ENCODE measurements around the gene SH3PXD2A.
A peak's percentile ranks its signal among the peaks of the same experiment; 100 is the strongest.

The SH3PXD2A gene

DNA sequence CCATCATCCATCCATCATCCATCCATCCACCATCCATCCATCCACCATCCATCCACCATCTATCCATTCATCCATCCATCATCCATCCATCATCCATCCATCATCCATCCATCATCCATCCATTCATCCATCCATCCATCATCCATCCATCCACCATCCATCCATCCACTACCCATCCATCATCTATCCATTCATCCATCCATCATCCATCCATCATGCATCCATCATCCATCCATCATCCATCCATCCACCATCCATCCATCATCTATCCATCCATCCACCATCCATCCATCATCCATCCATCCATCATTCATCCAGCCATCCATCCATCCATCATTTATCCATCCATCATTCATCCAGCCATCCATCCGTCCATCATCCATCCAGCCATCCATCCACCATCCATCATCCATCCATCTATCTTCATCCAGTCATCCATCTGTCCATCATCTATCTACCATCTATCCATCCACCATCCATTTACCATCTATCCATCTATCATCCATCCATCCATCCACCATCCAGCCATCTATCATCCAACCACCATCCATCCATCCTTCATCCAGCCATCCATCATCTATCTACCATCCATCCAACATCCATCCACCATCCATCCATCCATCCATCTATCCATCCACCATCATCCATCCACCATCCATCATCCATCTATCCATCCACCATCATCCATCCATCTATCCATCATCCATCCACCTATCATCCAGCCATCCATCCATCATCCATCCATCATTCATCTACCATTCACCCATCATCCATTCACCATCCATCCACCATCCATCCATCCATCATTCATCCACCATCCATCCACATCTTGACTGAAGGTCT is 153.8 kb downstream of the SH3PXD2A start:
- DNase-seq, result no peak

DNA sequence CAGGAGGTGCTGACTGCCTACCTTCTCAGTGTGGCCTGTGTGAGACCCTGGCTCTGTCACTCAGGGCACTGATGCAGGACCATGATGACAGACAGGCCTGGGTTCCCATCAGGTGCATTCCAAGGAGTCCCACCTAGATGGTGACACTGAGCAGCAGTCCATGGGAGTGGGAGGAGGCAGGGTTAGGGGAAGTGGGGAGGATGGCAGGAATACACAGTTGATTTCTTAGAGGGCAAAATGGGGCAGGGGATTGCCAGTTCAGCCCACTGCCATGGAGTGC is 155.0 kb downstream of the SH3PXD2A start:
- DNase-seq, result no peak

DNA sequence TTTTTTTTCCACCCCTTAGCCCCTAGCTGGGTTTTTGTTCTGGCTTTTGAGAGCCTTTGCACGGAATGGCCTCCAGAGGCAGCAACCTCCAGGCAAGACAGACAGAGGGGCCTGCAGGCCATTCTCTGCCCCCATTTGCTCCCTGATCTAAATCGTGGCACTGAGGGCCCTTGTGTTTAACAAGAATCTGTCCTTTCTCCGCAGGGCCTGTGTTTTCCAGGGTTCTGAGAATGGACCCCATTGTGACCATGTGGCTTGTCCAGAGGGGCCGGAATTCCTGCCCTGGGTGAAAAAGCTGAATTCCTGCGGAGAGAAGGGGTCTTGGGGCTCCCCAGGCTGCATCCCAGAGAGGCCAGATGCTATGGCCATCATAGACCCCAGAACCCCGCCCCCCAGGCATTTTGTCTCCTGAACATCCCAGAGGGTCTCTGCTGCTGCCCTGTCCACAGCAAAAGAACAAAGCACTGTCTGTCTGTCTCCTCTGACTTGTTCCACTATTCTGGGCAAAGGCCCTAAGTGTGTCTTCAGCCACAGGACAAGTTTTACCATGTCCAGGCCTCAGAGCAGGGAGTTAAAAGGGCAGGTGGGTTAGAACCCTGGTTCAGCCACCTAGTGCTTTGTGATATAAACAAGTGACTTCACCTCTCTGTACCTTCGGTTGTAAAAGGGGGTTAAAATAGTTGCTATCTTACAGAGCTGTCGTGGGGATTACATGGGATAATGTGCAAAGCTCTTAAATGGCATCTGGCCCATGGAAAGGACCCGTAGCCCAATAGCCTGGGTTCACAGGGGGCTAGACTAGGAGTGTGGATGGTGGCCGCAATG is 155.6 kb downstream of the SH3PXD2A start:
- no peak for DNase-seq

DNA sequence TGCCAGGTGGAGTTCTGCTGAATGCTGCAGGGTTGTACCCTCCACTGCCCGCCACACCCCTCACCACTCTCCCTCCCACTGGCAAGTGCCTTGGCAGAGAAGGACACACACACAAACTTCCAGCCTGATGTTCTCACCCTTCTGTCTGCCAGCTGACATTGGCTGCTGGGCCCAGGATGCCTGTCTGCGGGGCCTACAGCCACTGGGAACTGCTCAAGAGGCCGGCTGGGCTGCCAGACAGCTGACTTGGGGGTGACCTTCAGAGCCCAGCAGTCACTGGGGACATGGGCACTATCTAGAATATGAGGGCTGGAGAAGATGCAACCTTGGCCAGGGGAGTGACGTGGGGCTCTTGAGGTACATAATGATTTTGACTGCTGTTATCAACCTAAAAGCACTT is 157.1 kb downstream of the SH3PXD2A start:
- no peak for DNase-seq

DNA sequence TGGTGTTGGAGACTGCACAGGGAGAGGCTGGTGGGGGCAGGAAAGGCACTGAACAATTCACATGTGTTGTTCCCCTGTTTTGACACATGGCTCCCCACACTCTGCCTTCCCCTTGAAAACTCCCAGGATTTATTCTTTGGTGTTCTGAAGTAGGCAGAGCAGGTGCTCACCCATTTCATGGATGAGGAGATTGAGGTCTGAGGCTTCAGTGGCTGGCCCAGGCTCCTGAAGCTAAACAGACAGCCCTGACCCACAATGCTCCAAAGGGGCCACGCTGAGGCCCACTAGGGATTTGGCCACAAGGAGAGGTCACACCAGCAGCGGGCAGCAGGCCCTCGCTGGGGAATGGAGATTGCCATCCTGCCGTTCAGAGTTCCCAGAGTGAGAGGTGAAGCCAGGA is 157.6 kb downstream of the SH3PXD2A start:
- DNase-seq, result no peak

DNA sequence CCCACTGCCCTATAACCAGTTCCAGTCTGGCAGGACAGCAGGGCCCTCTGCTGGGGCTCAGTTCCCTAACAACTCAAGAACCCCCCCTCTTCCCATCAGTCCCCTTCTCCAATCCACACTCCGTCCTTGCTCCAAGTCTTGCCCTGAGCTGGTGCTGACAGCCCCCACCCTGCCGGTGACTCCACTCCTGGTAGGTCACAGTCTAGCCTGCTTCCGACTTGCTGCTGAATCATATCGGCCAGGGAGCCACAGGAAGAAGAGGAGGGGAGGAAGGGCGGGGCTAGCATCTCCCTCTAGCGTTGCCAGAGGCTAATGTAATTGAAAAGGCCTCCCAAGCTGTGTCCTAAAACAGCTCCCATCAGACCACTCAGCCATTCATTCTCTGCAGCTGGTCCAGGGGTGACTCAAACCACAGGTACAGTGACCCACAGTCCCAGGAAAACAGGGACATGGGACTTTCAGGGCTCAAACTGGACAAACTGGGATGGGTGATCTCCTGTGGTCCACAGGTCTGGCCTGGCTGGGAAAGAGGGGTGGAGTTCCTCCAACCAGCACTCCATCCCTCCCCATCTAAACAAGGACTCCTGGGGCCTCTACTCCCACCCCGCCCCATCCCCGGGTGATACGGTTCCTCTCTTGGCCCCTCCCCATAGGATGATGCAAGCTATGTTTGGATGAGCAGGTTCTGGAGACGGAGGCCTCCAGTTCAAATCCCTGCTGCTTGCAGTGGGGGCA is 158.8 kb downstream of the SH3PXD2A start:
- DNase-seq, result peak; percentile 27 to 58 (median 36)

DNA sequence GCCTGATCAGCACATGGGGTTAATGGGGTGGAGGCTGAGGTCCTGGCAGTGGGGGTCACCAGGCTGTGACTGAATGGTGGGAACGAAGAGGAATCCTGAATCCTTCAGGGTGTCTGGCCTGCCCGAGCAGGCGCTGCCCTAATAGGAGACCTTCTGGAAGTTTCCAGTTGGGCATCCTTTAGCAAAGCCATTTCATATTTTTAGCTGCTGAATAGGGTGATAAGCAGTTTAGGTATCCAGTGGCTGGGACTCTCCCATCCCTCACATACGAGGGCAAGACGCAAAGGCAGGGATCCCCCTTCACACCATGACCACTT is 159.3 kb downstream of the SH3PXD2A start:
- DNase-seq, result no peak

DNA sequence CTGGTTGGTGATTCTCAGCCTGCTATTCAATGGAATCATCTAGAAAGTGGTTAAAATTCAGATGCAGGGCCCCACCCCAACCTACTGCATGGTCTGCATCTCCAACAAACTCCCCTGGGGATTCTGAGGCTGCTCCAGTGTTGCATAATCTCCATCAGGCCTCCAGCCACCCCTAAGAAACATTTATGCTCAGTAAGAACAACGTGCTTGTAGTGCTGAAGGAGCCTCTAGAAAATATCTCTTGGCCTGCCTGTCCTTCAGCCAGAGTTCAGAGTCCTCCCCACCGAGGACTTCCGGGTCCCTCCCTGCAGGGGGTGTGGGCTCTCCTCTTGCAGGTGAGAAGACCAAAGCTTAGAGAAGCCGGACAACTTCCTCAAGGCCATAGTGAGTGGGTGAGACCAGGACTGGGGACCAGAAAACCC is 159.8 kb downstream of the SH3PXD2A start:
- no peak for DNase-seq

DNA sequence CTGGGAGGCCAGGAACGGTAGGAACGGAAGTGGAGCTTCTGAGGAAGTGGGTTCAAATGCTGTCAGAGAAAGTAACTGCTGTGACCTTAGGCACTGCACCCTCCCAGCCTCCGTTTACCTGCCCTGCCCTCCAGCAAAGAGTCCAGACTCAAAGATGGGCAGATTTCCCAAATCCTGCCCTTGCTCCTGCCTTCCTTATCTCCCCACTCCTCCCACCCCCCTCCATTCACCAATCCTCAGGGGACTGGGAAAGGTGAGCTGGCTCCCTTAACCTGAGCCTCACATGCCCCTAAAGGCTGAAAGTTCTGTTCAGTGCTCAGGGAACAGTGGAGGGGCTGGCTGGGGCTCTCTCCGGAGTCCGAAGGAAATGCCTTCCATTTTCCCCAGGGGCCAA is 161.6 kb downstream of the SH3PXD2A start:
- DNase-seq, result no peak

DNA sequence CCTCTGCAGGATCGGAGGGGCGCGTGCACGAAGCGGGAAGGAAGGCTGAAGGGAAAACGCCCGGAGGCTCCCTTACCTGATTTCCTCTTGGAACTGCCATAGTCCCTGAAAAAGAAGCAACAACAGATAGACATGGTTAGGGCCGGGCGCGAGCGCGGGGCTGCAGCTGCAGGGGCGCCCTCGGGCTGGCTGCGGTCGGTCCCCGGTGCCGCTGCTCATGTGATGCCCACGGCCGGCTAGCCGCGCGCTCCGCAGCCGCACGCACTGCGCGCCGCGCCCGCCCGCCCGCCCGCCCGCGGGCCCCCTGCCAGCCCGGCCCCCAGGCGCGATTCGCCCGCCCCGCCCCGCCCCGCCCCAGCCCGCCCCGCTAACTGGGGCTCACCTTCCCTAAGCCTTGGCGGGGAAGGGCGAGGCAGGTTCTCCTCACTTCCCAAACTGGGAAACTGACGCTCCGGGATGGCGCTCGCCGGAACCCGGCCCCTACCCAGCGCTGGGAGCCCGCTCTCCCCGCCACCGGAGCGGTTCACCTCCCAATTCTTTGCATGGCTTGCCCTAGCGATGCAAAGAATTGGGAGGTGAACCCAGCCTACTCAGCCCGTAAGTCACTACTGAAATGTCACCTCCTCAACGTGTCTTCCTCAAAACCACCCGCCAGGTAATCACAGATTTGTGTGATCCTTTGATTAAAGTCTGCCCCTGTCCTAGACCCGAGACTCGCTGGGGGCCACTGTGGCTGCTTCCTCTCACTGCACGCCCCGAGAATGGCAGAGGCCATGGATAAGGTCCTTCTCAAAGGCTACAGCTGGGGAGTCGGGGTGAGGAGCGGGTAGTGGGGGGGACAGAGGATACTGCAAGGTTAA is 162.2 kb downstream of the SH3PXD2A start:
- peak in 2 of 4 experiments; percentile 9 to 23 for DNase-seq

DNA sequence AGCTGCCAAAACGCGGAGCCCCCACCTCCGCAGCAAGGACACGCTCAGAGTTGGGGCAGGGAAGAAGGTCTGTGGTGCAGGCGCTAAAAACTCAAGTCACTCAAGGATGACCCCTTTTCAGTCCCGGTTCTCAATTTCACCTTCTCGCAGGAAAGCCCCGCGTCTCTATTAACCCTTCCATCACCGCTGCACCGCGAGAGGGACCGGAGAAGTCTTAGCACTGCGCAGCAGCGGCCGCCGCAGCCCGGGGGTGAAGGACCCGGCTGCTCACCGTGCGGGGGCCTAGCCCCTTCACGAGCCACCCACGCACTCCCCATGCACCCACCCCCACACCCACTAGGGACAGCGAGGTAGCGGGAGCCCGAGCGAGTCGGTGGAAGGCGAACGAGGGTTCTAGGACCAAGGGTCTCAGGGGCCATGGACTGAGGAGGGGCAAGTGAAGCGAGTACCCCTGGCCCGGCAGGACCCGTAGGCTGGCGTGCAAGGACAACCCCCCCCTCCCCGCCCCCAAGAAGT is 162.9 kb downstream of the SH3PXD2A start:
- peak in 1 of 4 experiments; percentile 5 for DNase-seq

DNA sequence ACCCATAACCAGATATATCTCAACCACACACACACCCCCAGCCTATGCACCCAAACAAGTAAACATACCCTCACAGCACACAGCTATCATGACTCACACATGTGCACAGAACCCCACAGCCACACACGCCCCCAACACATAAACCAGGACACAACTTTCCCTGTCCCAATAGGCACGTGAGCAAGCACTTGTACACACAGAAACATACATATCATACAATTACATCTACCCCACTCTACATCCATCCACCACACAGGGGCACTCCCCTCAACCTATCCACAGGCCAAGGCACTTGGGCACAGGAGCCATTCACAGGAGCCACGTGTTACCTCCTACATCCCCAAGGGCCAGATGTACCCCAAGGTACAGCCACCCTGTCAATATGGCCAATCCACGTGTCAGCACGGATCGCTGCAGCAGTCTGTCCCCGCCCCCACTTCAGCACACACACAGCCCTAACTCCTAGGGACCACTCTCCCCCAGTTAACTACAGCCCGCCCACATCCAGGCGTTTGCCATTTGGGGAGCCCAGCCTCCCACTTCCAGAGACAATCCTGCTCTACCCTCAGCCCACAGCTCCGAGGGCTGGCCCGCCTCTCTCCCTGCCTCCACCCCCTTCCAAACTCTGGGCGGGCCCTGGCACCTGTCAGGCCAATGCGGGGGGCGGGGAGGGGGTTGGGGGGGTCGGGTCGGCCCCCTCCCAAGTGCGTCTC is 163.5 kb downstream of the SH3PXD2A start:
- no peak for DNase-seq

DNA sequence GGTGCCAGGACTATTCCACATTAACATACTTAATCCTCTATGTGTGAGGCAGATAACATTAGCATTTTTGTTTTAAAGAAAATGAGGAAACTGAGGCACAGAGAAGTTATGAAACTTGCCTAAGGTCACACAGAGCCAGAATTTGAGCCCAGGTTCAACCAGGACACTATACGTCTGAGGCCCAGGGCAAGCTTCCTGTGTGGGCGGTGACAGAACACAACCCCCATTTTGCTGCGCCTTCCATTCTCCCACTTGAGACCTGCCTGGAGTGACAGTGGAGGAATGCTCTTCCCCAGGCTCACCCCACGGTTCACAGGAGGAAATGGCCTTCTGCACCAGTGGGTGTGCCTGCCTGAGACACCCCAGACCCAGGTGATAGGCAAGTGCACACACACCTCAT is 164.1 kb downstream of the SH3PXD2A start:
- no peak for DNase-seq

DNA sequence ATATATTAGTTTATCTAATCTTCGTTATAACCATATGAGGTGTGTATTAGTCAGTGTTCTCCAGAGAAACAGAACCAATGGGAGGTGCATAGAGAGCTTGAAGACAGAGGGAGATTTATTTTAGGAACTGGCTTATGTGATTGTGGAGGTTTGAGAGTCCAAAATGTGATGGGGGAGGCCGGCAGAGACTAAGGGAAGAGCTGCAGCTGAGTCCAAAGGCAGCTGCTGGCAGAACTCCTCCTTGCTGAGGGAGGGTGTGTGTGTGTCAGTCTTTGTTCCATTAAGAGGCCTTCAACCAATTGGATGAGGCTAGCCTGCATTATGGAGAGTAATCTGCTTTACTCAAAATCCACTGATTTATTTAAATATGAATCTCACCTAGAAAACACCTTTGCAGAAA is 165.1 kb downstream of the SH3PXD2A start:
- no peak for DNase-seq

DNA sequence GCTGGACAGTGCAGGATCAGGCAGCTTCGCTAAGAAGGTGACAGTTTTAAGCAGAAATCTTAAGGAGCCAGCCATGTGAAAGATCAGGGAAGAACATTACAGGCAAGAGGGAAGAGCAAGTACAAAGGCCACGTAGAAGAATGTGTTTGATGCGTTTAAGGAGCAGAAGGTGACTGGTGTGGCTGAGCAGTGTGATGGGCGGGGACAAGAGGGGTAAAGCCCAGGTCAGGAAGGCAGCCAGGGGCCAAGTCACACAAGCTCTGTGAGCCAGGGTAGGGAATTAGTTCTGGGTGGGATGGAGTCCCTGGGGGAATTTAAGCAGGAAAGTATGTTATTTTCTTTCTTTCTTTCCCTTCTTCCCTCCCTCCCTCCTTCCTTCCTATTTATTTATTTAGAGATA is 166.9 kb downstream of the SH3PXD2A start:
- no peak for DNase-seq

DNA sequence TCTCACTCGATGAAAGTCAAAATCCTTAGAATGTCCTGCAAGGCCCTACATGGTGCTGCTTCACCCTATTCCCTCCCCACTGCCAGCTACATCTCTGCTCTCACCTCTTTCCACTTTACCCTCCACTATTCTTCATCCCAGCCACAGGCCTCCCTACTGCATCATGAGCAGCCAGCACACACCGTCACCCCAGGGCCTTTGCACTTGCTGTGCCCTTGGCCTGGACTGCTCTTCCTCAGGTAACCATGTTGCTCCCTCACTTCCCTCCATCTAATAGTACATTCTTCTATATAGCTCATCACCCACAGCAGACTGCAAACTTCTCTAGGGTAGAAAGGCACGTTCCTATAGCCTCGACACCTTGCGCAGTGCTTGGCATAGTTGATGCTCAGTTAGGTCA is 167.7 kb downstream of the SH3PXD2A start:
- no peak for DNase-seq

DNA sequence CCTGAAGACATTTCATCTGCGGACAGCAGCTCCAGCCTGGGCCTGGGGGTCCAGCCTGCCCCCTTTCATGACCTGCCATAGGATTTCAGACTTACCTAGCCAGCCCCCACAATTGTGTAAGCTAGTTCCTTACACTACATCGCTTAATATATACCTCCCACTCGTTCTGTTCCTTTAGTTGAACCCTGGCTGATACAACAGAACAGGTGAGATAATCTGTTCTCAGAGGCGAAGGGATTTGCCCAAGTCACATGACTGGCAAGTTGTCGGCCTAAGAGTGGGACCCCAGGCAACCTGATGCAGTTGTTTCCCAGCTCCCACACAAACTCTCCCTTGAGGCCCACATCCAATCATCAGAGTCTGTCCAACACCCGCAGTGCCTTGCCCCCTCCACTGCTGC is 168.2 kb downstream of the SH3PXD2A start:
- DNase-seq, result no peak

DNA sequence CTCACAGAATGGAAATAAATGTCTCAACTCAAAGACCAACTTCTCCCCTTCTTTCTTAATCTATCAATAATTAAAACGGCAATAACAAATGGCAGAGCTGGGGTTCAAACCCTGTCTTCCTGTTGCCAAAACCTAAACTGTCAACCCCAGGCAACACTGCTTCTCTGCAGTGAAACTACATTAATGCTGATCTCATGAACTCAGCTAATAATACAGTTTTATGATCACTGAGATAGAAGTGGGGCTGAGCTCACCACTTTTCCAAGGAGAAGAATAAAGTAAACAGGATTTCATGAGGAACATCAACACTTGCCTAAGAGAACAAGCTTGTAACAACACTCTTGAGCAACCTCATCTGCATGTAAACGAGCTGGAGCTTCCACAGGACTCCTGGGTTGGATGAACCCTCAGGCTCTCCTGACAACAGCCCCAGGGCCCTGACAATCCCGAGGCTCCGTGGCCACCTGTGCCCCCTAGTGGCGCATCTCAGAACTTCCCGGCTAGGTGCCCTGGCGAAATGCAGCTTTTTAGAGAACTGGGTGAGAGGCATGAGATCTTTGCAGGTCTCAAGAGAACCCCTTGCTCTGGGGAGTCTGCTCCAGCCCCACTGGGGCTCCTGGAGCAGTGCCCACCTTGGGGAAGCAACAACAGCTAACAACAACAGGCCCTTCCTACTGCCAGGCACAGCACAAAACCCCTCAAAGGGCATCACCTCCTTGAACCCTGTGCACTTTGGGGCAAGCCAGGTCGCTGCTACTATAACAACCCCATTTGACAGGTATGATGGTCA is 169.3 kb downstream of the SH3PXD2A start:
- peak; percentile 45 to 77 (median 58) for DNase-seq

DNA sequence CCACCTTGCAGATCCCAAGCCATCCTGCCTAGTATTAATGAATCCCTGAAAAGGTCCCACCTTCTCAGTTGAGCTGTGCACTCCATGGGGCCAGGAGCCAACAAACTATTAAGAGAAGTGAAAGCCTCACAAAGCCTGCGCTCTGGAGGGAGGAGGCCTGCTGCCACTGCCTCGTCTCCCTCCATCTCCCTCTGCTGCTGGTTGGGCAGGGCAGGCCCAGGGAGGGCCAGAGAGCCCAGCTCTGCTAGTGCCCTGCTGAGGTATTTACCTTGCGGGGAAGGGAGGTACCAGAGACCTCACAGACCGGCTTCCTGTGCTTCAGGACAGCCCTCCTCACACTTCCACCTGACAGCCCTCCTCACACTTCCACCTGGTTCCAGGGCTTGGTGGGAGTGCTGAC is 171.5 kb downstream of the SH3PXD2A start:
- no peak for DNase-seq

DNA sequence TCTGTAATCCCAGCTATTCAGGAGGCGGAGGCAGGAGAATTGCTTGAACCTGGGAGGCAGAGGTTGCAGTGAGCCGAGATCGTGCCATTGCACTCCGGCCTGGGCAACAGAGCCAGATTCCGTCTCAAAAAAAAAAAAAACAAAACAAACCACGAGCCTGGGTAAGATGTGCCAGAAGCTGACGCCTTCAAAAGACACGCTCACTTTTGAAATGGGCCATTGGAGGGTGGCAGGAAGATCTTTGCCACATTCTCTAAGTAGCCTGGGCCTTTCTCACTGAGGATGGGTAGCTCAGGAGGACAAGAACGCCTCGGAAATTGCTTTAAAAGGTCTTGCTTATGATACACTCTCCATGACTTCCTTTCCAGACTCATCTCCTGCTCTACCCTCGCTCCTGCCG is 172.7 kb downstream of the SH3PXD2A start:
- no peak for DNase-seq

Data from activated CD4-positive, CD25-positive, alpha-beta regulatory T cell (primary cell).